K562 (cell line): ENCODE measurements around the gene FTL. TPM values are rescaled to one million over a fixed set of nuclear protein-coding genes. Genes with fewer than 3 reads are reported as not detected.

Source experiments
- AFF1 ChIP-seq, 2 experiments: fragments of 450-650 bp; IDR thresholded peaks; 2 replicates each; pipeline ENCODE4 v1.6.1; 2018; ENCODE audit warnings: mild to moderate bottlenecking in 2 of 2, low read depth in 1 of 2; ENCODE audit not compliant: partially characterized antibody in 2 of 2
- ARID4B ChIP-seq: sonication (generic); formaldehyde crosslinking; IDR thresholded peaks from 2 replicates; pipeline ENCODE4 v1.8.0; 2022; ENCODE audit warnings: mild to moderate bottlenecking, missing genetic modification reagents
- C11orf30 ChIP-seq: fragments of 450-650 bp; IDR thresholded peaks from 2 replicates; pipeline ENCODE4 v1.6.1; 2016; ENCODE audit warnings: low read depth, mild to moderate bottlenecking
- CCAR2 ChIP-seq: fragments of 200-400 bp; formaldehyde crosslinking; IDR thresholded peaks from 2 replicates; pipeline ENCODE4 v1.6.1; 2017; ENCODE audit warnings: mild to moderate bottlenecking, low read depth, low read length
- CEBPB ChIP-seq: fragments of 450-650 bp; IDR thresholded peaks from 2 replicates; pipeline ENCODE4 v1.6.1; 2016; ENCODE audit warnings: missing genetic modification characterization, missing compliant biosample characterization
- CTCF ChIP-seq, 3 experiments: IDR thresholded peaks in 2 of 3; conservative IDR thresholded peaks in 1 of 3; 2 replicates each; pipeline ENCODE4 v1.5.1; 2011 to 2012; ENCODE audit warnings: low read length in 3 of 3, mild to moderate bottlenecking in 3 of 3, control low read depth in 2 of 3, improper control_type of control experiment in 1 of 3, inconsistent platforms in 1 of 3, low read depth in 1 of 3, mixed read lengths in 1 of 3, moderate library complexity in 1 of 3; ENCODE audit not compliant: insufficient read depth in 2 of 3
- ETV6 ChIP-seq, 3 experiments: fragments of 150-350 bp in 1 of 3; sonication (generic) in 1 of 3; formaldehyde crosslinking in 1 of 3; IDR thresholded peaks; 2 replicates each; pipeline versions ENCODE4 v1.6.1 to v1.8.0; 2014 to 2022; ENCODE audit warnings: borderline replicate concordance in 2 of 3, low read depth in 2 of 3, antibody characterized with exemption in 1 of 3, low read length in 1 of 3, mild to moderate bottlenecking in 1 of 3, missing genetic modification reagents in 1 of 3
- FOSL1 ChIP-seq: fragments of 200-800 bp; sonication (Bioruptor generic); conservative IDR thresholded peaks from 2 replicates; pipeline ENCODE4 v1.6.1; 2016; ENCODE audit warnings: missing genetic modification characterization, missing compliant biosample characterization
- NR2C1 ChIP-seq, 2 experiments: fragments of 450-650 bp; IDR thresholded peaks; 2 replicates each; pipeline ENCODE4 v1.6.1; 2017; ENCODE audit warnings: mild to moderate bottlenecking in 2 of 2, antibody characterized with exemption in 1 of 2, inconsistent platforms in 1 of 2, missing compliant biosample characterization in 1 of 2, missing genetic modification characterization in 1 of 2
- POLR2G ChIP-seq: fragments of 200-400 bp; formaldehyde crosslinking; IDR thresholded peaks from 2 replicates; pipeline ENCODE4 v1.6.1; 2017; ENCODE audit warnings: low read depth, mild to moderate bottlenecking, antibody characterized with exemption, low read length, moderate library complexity
- RBM22 ChIP-seq: fragments of 200-400 bp; formaldehyde crosslinking; IDR thresholded peaks from 2 replicates; pipeline ENCODE4 v1.6.1; 2018; ENCODE audit warnings: low read length, low read depth; ENCODE audit not compliant: poor library complexity, severe bottlenecking
- polyA plus RNA-seq, 8 experiments: library from polyadenylated mRNA; depleted of rRNA in 4 of 8; stranded (reverse) in 5 of 8; unstranded in 3 of 8; fragments of >200 nt; fragmentation: Nextera tagmentation in 2 of 8; fragmentation: Illumina TruSeq in 1 of 8; extraction: Ambion mirVana in 2 of 8; extraction: Trizol in 1 of 8; gene quantifications; 2 replicates each; pipeline versions ENCODE4 v1.2.1 to v1.2.3, GENCODE V29; 2011 to 2014; ENCODE audit warnings: inconsistent platforms in 1 of 8, missing spikeins in 1 of 8
- total RNA-seq, 7 experiments: library from RNA; depleted of rRNA in 6 of 7; stranded (reverse); fragments of >200 nt in 6 of 7; fragmentation: Illumina TruSeq in 2 of 7; extraction: Trizol in 2 of 7; gene quantifications; 2 replicates each; pipeline versions ENCODE4 v1.2.1 to v1.2.3, GENCODE V29; 2011 to 2021; ENCODE audit warnings: low replicate concordance in 1 of 7
- TF ChIP-seq, protein P1 (sequence below): fragments of 250-450 bp; sonication (Bioruptor Pico); IDR thresholded peaks from 2 replicates; pipeline ENCODE4 v1.8.0; 2021; ENCODE audit warnings: moderate library complexity, mild to moderate bottlenecking, inconsistent platforms

FTL gene
- total and polyA plus RNA-seq, 9 of the 15 experiments (the other 6 are each of a cell fraction or from before 2014, with no cell fraction given): 1,231 to 27,415 (median 3,965) TPM

GRCh38 chr19:48965040-48965805, at the start of gene FTL (continued):
- TF ChIP-seq ARID4B (CRISPR knock-in tag): peak; percentile 97
- TF ChIP-seq NR2C1 (IDR thresholded peaks at IDR 0.05): no peak
- TF ChIP-seq NR2C1 (tag; IDR thresholded peaks at IDR 0.05): 0 out of 2 replicates have a peak, but pooled peaks have one; percentile 44
- TF ChIP-seq ETV6 (IDR thresholded peaks at IDR 0.05; ENCODE audit: borderline replicate concordance in 1 of 2, low read depth in 2 of 2, low read length in 1 of 2): peak in 1 of 2 experiments; percentile 49; a peak in 1 of 4 replicates
- peak; percentile 9; the same call in 1 of the 2 replicates for TF ChIP-seq ETV6 (CRISPR knock-in tag; IDR thresholded peaks at IDR 0.05; ENCODE audit: borderline replicate concordance)
- no peak for TF ChIP-seq CTCF (IDR thresholded peaks at IDR 0.05 in 2 of 3, conservative IDR thresholded peaks at IDR 0.05 in 1 of 3; ENCODE audit: insufficient read depth in 2 of 3, low read depth in 1 of 3, low read length in 3 of 3)
- TF ChIP-seq RBM22: peak; percentile 88
- peak; percentile 98 for TF ChIP-seq POLR2G
- TF ChIP-seq, protein P1, sequence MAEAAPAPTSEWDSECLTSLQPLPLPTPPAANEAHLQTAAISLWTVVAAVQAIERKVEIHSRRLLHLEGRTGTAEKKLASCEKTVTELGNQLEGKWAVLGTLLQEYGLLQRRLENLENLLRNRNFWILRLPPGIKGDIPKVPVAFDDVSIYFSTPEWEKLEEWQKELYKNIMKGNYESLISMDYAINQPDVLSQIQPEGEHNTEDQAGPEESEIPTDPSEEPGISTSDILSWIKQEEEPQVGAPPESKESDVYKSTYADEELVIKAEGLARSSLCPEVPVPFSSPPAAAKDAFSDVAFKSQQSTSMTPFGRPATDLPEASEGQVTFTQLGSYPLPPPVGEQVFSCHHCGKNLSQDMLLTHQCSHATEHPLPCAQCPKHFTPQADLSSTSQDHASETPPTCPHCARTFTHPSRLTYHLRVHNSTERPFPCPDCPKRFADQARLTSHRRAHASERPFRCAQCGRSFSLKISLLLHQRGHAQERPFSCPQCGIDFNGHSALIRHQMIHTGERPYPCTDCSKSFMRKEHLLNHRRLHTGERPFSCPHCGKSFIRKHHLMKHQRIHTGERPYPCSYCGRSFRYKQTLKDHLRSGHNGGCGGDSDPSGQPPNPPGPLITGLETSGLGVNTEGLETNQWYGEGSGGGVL (CRISPR knock-in tag): no peak
- TF ChIP-seq C11orf30: no peak
- peak in 1 of 2 experiments; percentile 93 for TF ChIP-seq AFF1 (IDR thresholded peaks at IDR 0.05; ENCODE audit: low read depth in 1 of 2, partially characterized antibody in 2 of 2)
- TF ChIP-seq FOSL1 (tag): no peak; the same call in 1 of the 2 replicates
- peak; percentile 89 for TF ChIP-seq CEBPB
- TF ChIP-seq CCAR2: no peak
